SK-N-MC (cell line): ENCODE results near the gene QRFPR.

ENCODE experiments used
- EZH2 ChIP-seq: fragments of 200-600 bp; sonication (generic); IDR thresholded peaks from one replicate; pipeline ENCODE4 v1.6.1; 2017; ENCODE audit warnings: antibody characterized with exemption
- FOXP2 ChIP-seq: optimal IDR thresholded peaks from 2 replicates; pipeline ENCODE3; 2011; ENCODE audit warnings: mild to moderate bottlenecking, moderate library complexity; ENCODE audit not compliant: insufficient read depth; ENCODE audit errors: extremely low read length, control extremely low read depth
- POLR2AphosphoS5 ChIP-seq: IDR thresholded peaks from 2 replicates; pipeline ENCODE4 v1.6.1; 2012; ENCODE audit warnings: mild to moderate bottlenecking, low read depth, low read length, borderline replicate concordance

- TF ChIP-seq POLR2AphosphoS5: no peak
- no peak for TF ChIP-seq EZH2
- TF ChIP-seq FOXP2: no peak
These were observed 20.3 kb downstream of the QRFPR start for GRCh38 chr4:121360495-121360894.
